Amygdala (tissue), 56 donors: Measurements from ENCODE around the gene CDK6.
"Not testable (repeated sequence)": the region's sequence is repeated elsewhere in the genome, so short reads cannot be mapped to it uniquely, and the experiment has no call there.

Source experiments
- DNase-seq, 56 donors: peaks; one replicate each; lab custom pipeline; 2025; lab: John Stamatoyannopoulos, UW

The CDK6 gene

GRCh38 chr7:92768501-92769393 lies 67.6 kb downstream of the CDK6 start:
- peak in 9 of 56 donors; percentile 4 to 36 (median 15) for DNase-seq

GRCh38 chr7:92767437-92767836 lies 68.9 kb downstream of the CDK6 start:
- DNase-seq, result no peak

GRCh38 chr7:92766461-92767003 lies 69.8 kb downstream of the CDK6 start:
- DNase-seq, result peak in 1 of 56 donors; percentile 14

- DNase-seq, result no peak
These were observed 70.6 kb downstream of the CDK6 start for GRCh38 chr7:92765725-92766124.

- DNase-seq, result no peak
These were observed 72.5 kb downstream of the CDK6 start for GRCh38 chr7:92763636-92764423.

GRCh38 chr7:92762851-92763250 lies 73.5 kb downstream of the CDK6 start:
- DNase-seq, result no peak

GRCh38 chr7:92761391-92762097 lies 74.8 kb downstream of the CDK6 start:
- DNase-seq, result no peak

- DNase-seq, result no peak
These were observed 77.5 kb downstream of the CDK6 start for GRCh38 chr7:92758796-92759431.

- DNase-seq, result not testable (repeated sequence)
These were observed 79.0 kb downstream of the CDK6 start for GRCh38 chr7:92757311-92757910.

GRCh38 chr7:92755680-92756079 lies 80.7 kb downstream of the CDK6 start:
- no peak for DNase-seq

GRCh38 chr7:92754919-92755581 lies 81.3 kb downstream of the CDK6 start:
- peak in 50 of 56 donors; percentile 7 to 84 (median 48) for DNase-seq

GRCh38 chr7:92753614-92754013 lies 82.8 kb downstream of the CDK6 start:
- no peak for DNase-seq

- DNase-seq, result no peak
These were observed 84.2 kb downstream of the CDK6 start for GRCh38 chr7:92751902-92752901.

GRCh38 chr7:92750946-92751345 lies 85.4 kb downstream of the CDK6 start:
- DNase-seq, result no peak

- DNase-seq, result no peak
These were observed 85.9 kb downstream of the CDK6 start for GRCh38 chr7:92750447-92750839.

GRCh38 chr7:92749832-92750446 lies 86.4 kb downstream of the CDK6 start:
- DNase-seq, result no peak

GRCh38 chr7:92749327-92749755 lies 87.0 kb downstream of the CDK6 start:
- DNase-seq, result no peak
